OCI-LY7 (cell line): ENCODE results near the gene OLFM2. TPM values are rescaled to one million over a fixed set of nuclear protein-coding genes. Genes with fewer than 3 reads are reported as not detected.

ENCODE experiments used
- BruUV-seq: library from RNA; stranded (reverse); fragments of 400-500 nt; replicated peaks from 2 replicates; lab custom pipeline; 2021; lab: Mats Ljungman, UMichigan
- CTCF ChIA-PET: fragments of 300-600 bp; sonication (Branson Sonifier 250); formaldehyde crosslinking; loops from one replicate; lab custom pipeline; 2022; ENCODE audit warnings: antibody characterized with exemption; ENCODE audit not compliant: unreplicated experiment; lab: Charles Lee
- POLR2A ChIA-PET: fragments of 300-600 bp; sonication (Branson Sonifier 250); formaldehyde crosslinking; loops from one replicate; lab custom pipeline; 2022; ENCODE audit warnings: antibody characterized with exemption; lab: Charles Lee
- DNase-seq: peaks from one replicate; pipeline ENCODE4 v3.0.0-alpha.2; 2015; ENCODE audit warnings: low spot score
- H2AFZ ChIP-seq: fragments of 200-600 bp; sonication (generic), shearing (Covaris generic); 2 replicates; pipeline ENCODE4 v1.6.1; 2014; ENCODE audit warnings: mild to moderate bottlenecking, antibody characterized with exemption, low read length, moderate library complexity
- H3K27ac ChIP-seq: fragments of 200-600 bp; sonication (generic); 2 replicates; pipeline ENCODE4 v1.5.1; 2014; ENCODE audit warnings: mixed run types, low read depth, mild to moderate bottlenecking, moderate library complexity, low read length, inconsistent platforms; ENCODE audit not compliant: poor library complexity, severe bottlenecking
- H3K36me3 ChIP-seq: fragments of 200-600 bp; sonication (generic); 2 replicates; pipeline ENCODE4 v1.6.1; 2014; ENCODE audit warnings: mild to moderate bottlenecking, antibody characterized with exemption, low read length, moderate library complexity, mixed read lengths; ENCODE audit not compliant: insufficient read depth
- H3K4me1 ChIP-seq: fragments of 200-600 bp; sonication (generic); 2 replicates; pipeline ENCODE4 v1.5.1; 2014; ENCODE audit warnings: mild to moderate bottlenecking, low read length; ENCODE audit not compliant: insufficient read depth, poor library complexity, severe bottlenecking
- H3K4me2 ChIP-seq: fragments of 200-600 bp; sonication (generic); 2 replicates; pipeline ENCODE4 v1.6.1; 2014; ENCODE audit warnings: mild to moderate bottlenecking, low read length
- H3K4me3 ChIP-seq: fragments of 200-600 bp; sonication (generic); 2 replicates; pipeline ENCODE4 v1.5.1; 2014; ENCODE audit warnings: mild to moderate bottlenecking, low read depth, low read length; ENCODE audit not compliant: poor library complexity, severe bottlenecking
- H3K79me2 ChIP-seq: fragments of 200-600 bp; sonication (generic); 2 replicates; pipeline ENCODE4 v1.6.1; 2016; ENCODE audit warnings: low read depth, mild to moderate bottlenecking, low read length, moderate library complexity, mixed read lengths; ENCODE audit not compliant: insufficient read depth
- H3K9me2 ChIP-seq: fragments of 200-600 bp; sonication (generic); 2 replicates; pipeline ENCODE4 v1.6.1; 2016; ENCODE audit warnings: mild to moderate bottlenecking, low read length, mixed read lengths; ENCODE audit not compliant: insufficient read depth
- H3K9me3 ChIP-seq: fragments of 200-600 bp; sonication (generic); 2 replicates; pipeline ENCODE4 v1.6.1; 2014; ENCODE audit warnings: mild to moderate bottlenecking, mixed run types, low read length, mixed read lengths
- H4K20me1 ChIP-seq: fragments of 200-600 bp; sonication (generic); 2 replicates; pipeline ENCODE4 v1.6.1; 2014; ENCODE audit warnings: mild to moderate bottlenecking, antibody characterized with exemption, low read length, moderate library complexity, mixed read lengths; ENCODE audit not compliant: insufficient read depth
- EZH2phosphoT487 ChIP-seq: fragments of 200-600 bp; sonication (generic); IDR thresholded peaks from 2 replicates; pipeline ENCODE4 v1.6.1; 2018; ENCODE audit warnings: low read depth, borderline replicate concordance, mild to moderate bottlenecking, mixed run types, antibody characterized with exemption, low read length, moderate library complexity, mixed read lengths
- intact Hi-C: fragments of 100-400 bp; cut with micrococcal nuclease; formaldehyde crosslinking; loops from one replicate; pipeline ENCODE4 v1.10.0; 2022; ENCODE audit not compliant: unreplicated experiment
- total RNA-seq, 2 experiments: library from RNA; depleted of rRNA in 1 of 2; stranded (reverse); fragments of >200 nt in 1 of 2; shearing (Covaris generic) in 1 of 2; gene quantifications; 2 replicates each; pipeline ENCODE4 v1.2.3, GENCODE V29; 2014 to 2022
- TF ChIP-seq, protein P1 (sequence below): fragments of 200-600 bp; sonication (generic); conservative IDR thresholded peaks from 2 replicates; pipeline ENCODE4 v1.5.1; 2014; ENCODE audit warnings: mild to moderate bottlenecking, antibody characterized with exemption, low read length, moderate library complexity, mixed read lengths

Gene OLFM2
- total RNA-seq, 2 experiments from 2014 or later: not detected

DNA sequence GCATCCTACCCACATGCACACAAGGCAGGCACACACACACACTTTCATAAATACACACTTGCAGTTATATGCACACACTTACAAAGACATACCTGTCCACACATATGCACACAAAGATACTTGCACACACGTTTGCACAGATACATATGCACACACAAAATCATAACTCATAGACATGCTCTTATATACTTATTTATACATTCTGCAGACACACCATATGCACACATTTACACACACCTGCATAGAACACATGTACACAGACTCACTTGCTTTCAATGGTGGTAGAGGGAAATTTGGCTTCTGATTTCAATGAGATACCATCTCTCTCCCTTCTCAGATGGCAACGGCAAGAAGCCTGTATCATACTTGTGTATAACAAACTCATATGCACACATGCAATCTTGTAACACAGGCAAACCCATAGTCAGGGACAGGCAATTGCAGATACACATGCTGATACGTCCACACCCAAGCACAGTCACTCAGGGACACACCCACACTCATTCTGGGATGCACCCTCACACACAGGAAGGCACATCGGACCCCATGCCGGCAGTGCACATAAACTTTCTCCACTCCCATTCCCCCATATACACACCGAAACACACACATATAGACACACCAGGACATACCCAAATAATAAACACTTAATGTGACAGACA is 24.7 kb downstream of the OLFM2 start:
- no peaks in the 10 kb centered on the region for H3K36me3 ChIP-seq
- no peak overlapping the region for H3K4me2 ChIP-seq
- H2AFZ ChIP-seq: no peak overlapping the region
- ChIA-PET POLR2A (no interaction called here), CTCF (no interaction called here)
- DNase-seq: no peak
- H3K9me2 ChIP-seq: no peaks in the 10 kb centered on the region
- H3K4me3 ChIP-seq: no peak overlapping the region
- H3K4me1 ChIP-seq: peaks cover 8% of the 10 kb centered on the region
- H3K27ac ChIP-seq: no peak overlapping the region
- H3K9me3 ChIP-seq: no peaks in the 10 kb centered on the region
- no TSS peak for BruUV-seq
- H4K20me1 ChIP-seq: no peaks in the 10 kb centered on the region
- intact Hi-C loops: no loop called here
- no peaks in the 10 kb centered on the region for H3K79me2 ChIP-seq
- no peak for TF ChIP-seq EZH2phosphoT487

DNA sequence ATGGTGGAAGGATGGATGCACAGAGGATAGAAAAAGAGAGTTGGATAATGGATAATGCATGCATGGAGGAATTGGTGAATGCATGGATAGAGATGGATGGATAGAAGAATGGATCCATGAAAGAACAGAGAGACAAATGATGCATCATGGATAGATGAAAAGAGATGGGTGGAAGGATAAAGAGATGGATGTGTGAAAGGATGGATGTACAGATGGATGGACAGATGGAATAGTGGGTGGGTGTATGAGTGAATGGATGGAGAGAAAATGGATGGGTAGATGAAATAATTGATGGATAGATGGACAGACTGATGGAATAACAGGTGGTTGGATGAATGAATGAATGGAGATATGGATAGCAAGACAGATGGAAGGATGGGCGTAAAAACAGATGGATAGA is 25.7 kb downstream of the OLFM2 start:
- intact Hi-C loops: no loop called here
- no TSS peak for BruUV-seq
- no peak for TF ChIP-seq EZH2phosphoT487
- TF ChIP-seq, protein P1, sequence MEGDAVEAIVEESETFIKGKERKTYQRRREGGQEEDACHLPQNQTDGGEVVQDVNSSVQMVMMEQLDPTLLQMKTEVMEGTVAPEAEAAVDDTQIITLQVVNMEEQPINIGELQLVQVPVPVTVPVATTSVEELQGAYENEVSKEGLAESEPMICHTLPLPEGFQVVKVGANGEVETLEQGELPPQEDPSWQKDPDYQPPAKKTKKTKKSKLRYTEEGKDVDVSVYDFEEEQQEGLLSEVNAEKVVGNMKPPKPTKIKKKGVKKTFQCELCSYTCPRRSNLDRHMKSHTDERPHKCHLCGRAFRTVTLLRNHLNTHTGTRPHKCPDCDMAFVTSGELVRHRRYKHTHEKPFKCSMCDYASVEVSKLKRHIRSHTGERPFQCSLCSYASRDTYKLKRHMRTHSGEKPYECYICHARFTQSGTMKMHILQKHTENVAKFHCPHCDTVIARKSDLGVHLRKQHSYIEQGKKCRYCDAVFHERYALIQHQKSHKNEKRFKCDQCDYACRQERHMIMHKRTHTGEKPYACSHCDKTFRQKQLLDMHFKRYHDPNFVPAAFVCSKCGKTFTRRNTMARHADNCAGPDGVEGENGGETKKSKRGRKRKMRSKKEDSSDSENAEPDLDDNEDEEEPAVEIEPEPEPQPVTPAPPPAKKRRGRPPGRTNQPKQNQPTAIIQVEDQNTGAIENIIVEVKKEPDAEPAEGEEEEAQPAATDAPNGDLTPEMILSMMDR: no peak
- Histone ChIP-seq H3K4me3 (no peak overlapping the region), H3K27ac (no peak overlapping the region), H3K9me2 (no peaks in the 10 kb centered on the region), H3K4me2 (no peak overlapping the region), H3K79me2 (no peaks in the 10 kb centered on the region), H3K36me3 (no peaks in the 10 kb centered on the region), H2AFZ (no peak overlapping the region), H3K9me3 (no peaks in the 10 kb centered on the region), H3K4me1 (peaks cover 5% of the 10 kb centered on the region), H4K20me1 (no peaks in the 10 kb centered on the region)
- CTCF ChIA-PET: no interaction called here
- POLR2A ChIA-PET: no interaction called here
- no peak for DNase-seq

DNA sequence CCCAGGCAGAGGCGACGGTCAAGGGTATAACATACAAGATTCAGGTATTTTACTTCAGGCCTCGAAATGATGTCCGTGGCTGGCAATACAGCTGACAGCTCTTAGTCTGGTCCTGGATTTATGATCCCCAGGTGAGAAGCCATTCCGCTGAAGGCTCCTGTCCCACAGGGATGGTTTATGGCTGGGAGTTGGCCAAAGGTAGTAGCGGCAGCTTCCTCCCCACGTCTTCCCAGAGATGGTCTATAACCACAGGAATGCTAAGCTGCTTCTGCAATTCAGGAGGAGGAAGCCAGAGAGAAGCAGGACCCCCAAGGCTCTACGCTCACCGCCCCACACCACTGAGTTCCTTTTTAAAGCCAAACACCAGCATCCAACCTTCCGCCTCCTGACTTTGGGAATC is 27.1 kb downstream of the OLFM2 start:
- no peak overlapping the region for H2AFZ ChIP-seq
- H3K79me2 ChIP-seq: no peaks in the 10 kb centered on the region
- no peaks in the 10 kb centered on the region for H4K20me1 ChIP-seq
- BruUV-seq: no TSS peak
- intact Hi-C loops: no loop called here
- H3K27ac ChIP-seq: no peak overlapping the region
- no peaks in the 10 kb centered on the region for H3K9me2 ChIP-seq
- H3K36me3 ChIP-seq: no peaks in the 10 kb centered on the region
- no peak for DNase-seq
- ChIA-PET CTCF (no interaction called here), POLR2A (no interaction called here)
- H3K4me2 ChIP-seq: no peak overlapping the region
- peaks cover 3% of the 10 kb centered on the region for H3K4me1 ChIP-seq
- TF ChIP-seq, protein P1: no peak
- TF ChIP-seq EZH2phosphoT487: no peak
- no peaks in the 10 kb centered on the region for H3K9me3 ChIP-seq
- no peak overlapping the region for H3K4me3 ChIP-seq
